Endothelial cell of umbilical vein (primary cell): Measurements from ENCODE around the gene COL18A1. TPM values are rescaled to one million over a fixed set of nuclear protein-coding genes. Genes with fewer than 3 reads are reported as not detected.

Source experiments
- BruUV-seq: library from RNA; stranded (reverse); fragments of 400-500 nt; replicated peaks from 2 replicates; lab custom pipeline; 2021; lab: Mats Ljungman, UMichigan
- CTCF ChIA-PET: fragments of 300-600, 350-600 bp; sonication (Branson Sonifier 250); formaldehyde crosslinking; loops from one replicate; lab custom pipeline; 2021; ENCODE audit warnings: antibody characterized with exemption, inconsistent platforms; lab: Charles Lee
- POLR2A ChIA-PET: fragments of 300-600, 350-600 bp; sonication (Branson Sonifier 250); formaldehyde crosslinking; loops from one replicate; lab custom pipeline; 2021; ENCODE audit warnings: antibody characterized with exemption, inconsistent platforms; lab: Charles Lee
- DNase-seq: peaks from one replicate; pipeline ENCODE4 v3.0.0-alpha.2; 2011; ENCODE audit warnings: low read depth, low spot score
- FAIRE-seq: peaks from 2 replicates; lab custom pipeline; 2011; peaks lifted over from hg19 to GRCh38; lab: Jason Lieb, UNC
- H2AFZ ChIP-seq: 2 replicates; pipeline ENCODE4 v1.6.0; 2012; ENCODE audit warnings: low read depth, low read length, control low read depth, inconsistent platforms
- H3K27ac ChIP-seq: 2 replicates; pipeline ENCODE4 v1.5.1; 2011; ENCODE audit warnings: low read depth, mild to moderate bottlenecking, control low read depth, low read length, moderate library complexity; ENCODE audit not compliant: insufficient read depth
- H3K27me3 ChIP-seq, 2 experiments: 2 replicates each; pipeline versions ENCODE4 v1.6.0 to v1.6.1; 2011; ENCODE audit warnings: low read length in 2 of 2, mixed read lengths in 1 of 2; ENCODE audit not compliant: control insufficient read depth in 2 of 2, insufficient read depth in 2 of 2
- H3K36me3 ChIP-seq, 2 experiments: 2 replicates in 1 of 2; 3 replicates in 1 of 2; pipeline ENCODE4 v1.5.1; 2011; ENCODE audit warnings: low read length in 2 of 2, mild to moderate bottlenecking in 1 of 2, moderate library complexity in 1 of 2; ENCODE audit not compliant: control insufficient read depth in 2 of 2, insufficient read depth in 2 of 2; ENCODE audit errors: extremely low read depth in 1 of 2
- H3K4me1 ChIP-seq: 3 replicates; pipeline ENCODE4 v1.5.1; 2011; ENCODE audit warnings: mild to moderate bottlenecking, low read length; ENCODE audit not compliant: control insufficient read depth, insufficient read depth; ENCODE audit errors: extremely low read depth
- H3K4me2 ChIP-seq: 2 replicates; pipeline ENCODE4 v1.6.1; 2011; ENCODE audit warnings: low read length, control low read depth, mixed read lengths; ENCODE audit not compliant: insufficient read depth
- H3K4me3 ChIP-seq, 3 experiments: fragments of 200-600 bp in 1 of 3; sonication (generic), shearing (Covaris generic) in 1 of 3; replicated peaks in 1 of 3; 2 replicates each; pipeline ENCODE4 v1.5.1; 2011 to 2016; ENCODE audit warnings: control low read depth in 3 of 3, low read length in 3 of 3, mild to moderate bottlenecking in 2 of 3, inconsistent platforms in 1 of 3, low read depth in 1 of 3, moderate library complexity in 1 of 3; ENCODE audit not compliant: insufficient read depth in 1 of 3
- H3K79me2 ChIP-seq: 2 replicates; pipeline ENCODE4 v1.6.0; 2012; ENCODE audit warnings: low read length, inconsistent platforms; ENCODE audit not compliant: control insufficient read depth, insufficient read depth
- H3K9ac ChIP-seq: replicated peaks from 2 replicates; pipeline ENCODE3; 2011; ENCODE audit warnings: low read length, control low read depth; ENCODE audit not compliant: insufficient read depth; ENCODE audit errors: extremely low read depth
- H3K9me1 ChIP-seq: replicated peaks from 3 replicates; pipeline ENCODE4 v1.6.0; 2011; ENCODE audit warnings: mild to moderate bottlenecking, low read length; ENCODE audit not compliant: control insufficient read depth, insufficient read depth; ENCODE audit errors: extremely low read depth
- H3K9me3 ChIP-seq: replicated peaks from 2 replicates; pipeline ENCODE4 v1.5.1; 2012; ENCODE audit warnings: low read length, inconsistent platforms; ENCODE audit not compliant: control insufficient read depth, insufficient read depth
- H4K20me1 ChIP-seq: replicated peaks from 2 replicates; pipeline ENCODE3; 2011; ENCODE audit warnings: mild to moderate bottlenecking, low read length; ENCODE audit not compliant: control insufficient read depth, insufficient read depth; ENCODE audit errors: extremely low read depth
- CTCF ChIP-seq, 2 donors: IDR thresholded peaks; 1 replicate in 1 of 2; 2 replicates in 1 of 2; pipeline ENCODE4 v1.5.1; 2011; ENCODE audit warnings: low read length in 2 of 2, mild to moderate bottlenecking in 2 of 2, moderate library complexity in 2 of 2, control low read depth in 1 of 2, inconsistent platforms in 1 of 2, low read depth in 1 of 2; ENCODE audit not compliant: insufficient read depth in 1 of 2; ENCODE audit errors: extremely low read depth in 1 of 2
- EZH2 ChIP-seq: IDR thresholded peaks from 2 replicates; pipeline ENCODE4 v1.6.1; 2012; ENCODE audit warnings: borderline replicate concordance, low read depth, mild to moderate bottlenecking, moderate library complexity, low read length, inconsistent platforms; ENCODE audit not compliant: severe bottlenecking
- FOS ChIP-seq: IDR thresholded peaks from 2 replicates; pipeline ENCODE4 v1.6.1; 2011; ENCODE audit warnings: mild to moderate bottlenecking, low read length, moderate library complexity, borderline replicate concordance; ENCODE audit not compliant: insufficient read depth
- GATA2 ChIP-seq: IDR thresholded peaks from 2 replicates; pipeline ENCODE4 v1.7.0; 2011; ENCODE audit warnings: low read depth, mild to moderate bottlenecking, moderate library complexity, mixed read lengths, low read length; ENCODE audit not compliant: insufficient read length, insufficient read depth
- JUN ChIP-seq: IDR thresholded peaks from 2 replicates; pipeline ENCODE4 v1.6.1; 2011; ENCODE audit warnings: borderline replicate concordance, low read depth; ENCODE audit not compliant: insufficient read length, insufficient read depth
- MAX ChIP-seq: IDR thresholded peaks from 2 replicates; pipeline ENCODE4 v1.6.1; 2011; ENCODE audit not compliant: insufficient read depth, insufficient read length
- MYC ChIP-seq: IDR thresholded peaks from one replicate; pipeline ENCODE4 v1.6.1; 2011; ENCODE audit warnings: mild to moderate bottlenecking, low read depth, low read length
- POLR2A ChIP-seq: IDR thresholded peaks from 2 replicates; pipeline ENCODE4 v1.6.1; 2012; ENCODE audit warnings: low read depth, mild to moderate bottlenecking, control low read depth, low read length
- POLR2AphosphoS5 ChIP-seq: IDR thresholded peaks from 2 replicates; pipeline ENCODE4 v1.6.1; 2012; ENCODE audit warnings: low read depth, mild to moderate bottlenecking, control low read depth, low read length, moderate library complexity; ENCODE audit not compliant: insufficient read depth
- dilution Hi-C: fragments of 300-500 bp; cut with MboI; formaldehyde crosslinking; loops from one replicate; pipeline ENCODE4 v1.15.0; 2019; ENCODE audit warnings: low sequenced_read_pairs; ENCODE audit not compliant: extremely low pct_ligation_motif_present
- intact Hi-C: fragments of 100-400 bp; cut with micrococcal nuclease; formaldehyde crosslinking; loops from one replicate; pipeline ENCODE4 v1.10.0; 2022
- polyA plus RNA-seq, 4 experiments: library from polyadenylated mRNA; depleted of rRNA in 3 of 4; stranded (reverse) in 3 of 4; unstranded in 1 of 4; fragments of >200 nt; gene quantifications; 2 replicates each; pipeline versions ENCODE4 v1.2.1 to v1.2.3, GENCODE V29; 2011 to 2012; ENCODE audit warnings: missing spikeins in 1 of 4
- total RNA-seq: library from RNA; stranded (reverse); gene quantifications from 2 replicates; pipeline ENCODE4 v1.2.3, GENCODE V29; 2021

The COL18A1 gene
- total and polyA plus RNA-seq, 2 donors (not counting 3 experiments of a cell fraction or from before 2014, with no cell fraction given) = 198 to 252 TPM

- Histone ChIP-seq H3K36me3 (peaks cover 0 to 4% of the 10 kb centered on the region in 2 experiments), H3K9ac (no peak overlapping the region), H3K9me3 (no peaks in the 10 kb centered on the region), H3K27me3 (no peaks in the 10 kb centered on the region), H3K27ac (no peak overlapping the region), H2AFZ (no peak overlapping the region), H3K4me2 (no peak overlapping the region), H3K79me2 (peaks cover 62% of the 10 kb centered on the region), H4K20me1 (no peaks in the 10 kb centered on the region), H3K9me1 (no peaks in the 10 kb centered on the region), H3K4me3 (no peak overlapping the region), H3K4me1 (peaks cover 31% of the 10 kb centered on the region)
- FAIRE-seq = no peak
- ChIA-PET POLR2A (no interaction called here), CTCF (interaction anchor here (1.3 kb wide), 1 partner anchor 19 kb away, joined by 4 read pairs; no protein-coding TSS in a partner anchor)
- no peak for DNase-seq
- intact Hi-C loops (loop anchor here (10.0 kb wide), 1 partner anchor 62 kb away; no protein-coding TSS in a partner anchor), dilution Hi-C loops (no loop called here)
- BruUV-seq = no TSS peak
- TF ChIP-seq MAX = no peak
- TF ChIP-seq JUN = no peak
- TF ChIP-seq CTCF (IDR thresholded peaks at IDR 0.05; ENCODE audit: extremely low read depth in 1 of 2, insufficient read depth in 1 of 2, low read depth in 1 of 2, low read length in 2 of 2) = no peak
- no peak for TF ChIP-seq MYC
- TF ChIP-seq POLR2AphosphoS5 = no peak
- no peak for TF ChIP-seq EZH2
- no peak for TF ChIP-seq GATA2
- no peak for TF ChIP-seq POLR2A
- no peak for TF ChIP-seq FOS
These were observed 131.5 kb downstream of the COL18A1 start for GRCh38 chr21:45536301-45537081.
